Large intestine (tissue), 3 donors: ENCODE results near the gene MELTF. TPM values are rescaled to one million over a fixed set of nuclear protein-coding genes. Genes with fewer than 3 reads are reported as not detected.

Experiments used
- DNase-seq, 2 donors: peaks; one replicate each; pipeline versions ENCODE4 v3.0.0 to v3.0.0-alpha.2; 2013
- H3K27ac ChIP-seq: one replicate; pipeline ENCODE4 v1.5.1; 2013; ENCODE audit warnings: low read length
- H3K27me3 ChIP-seq: 2 replicates; pipeline ENCODE4 v1.6.1; 2013; ENCODE audit warnings: low read length; ENCODE audit not compliant: control insufficient read depth, insufficient read depth
- H3K36me3 ChIP-seq: 2 replicates; pipeline ENCODE4 v1.6.1; 2013; ENCODE audit warnings: low read length; ENCODE audit not compliant: control insufficient read depth, insufficient read depth
- H3K4me1 ChIP-seq: one replicate; pipeline ENCODE4 v1.6.1; 2013; ENCODE audit warnings: low read length; ENCODE audit not compliant: control insufficient read depth, insufficient read depth
- H3K4me3 ChIP-seq: one replicate; pipeline ENCODE4 v1.5.1; 2013; ENCODE audit warnings: low read length
- H3K9me3 ChIP-seq: one replicate; pipeline ENCODE4 v1.6.1; 2013; ENCODE audit warnings: mild to moderate bottlenecking, low read depth, low read length, moderate library complexity; ENCODE audit not compliant: control insufficient read depth
- WGBS: methylation state at CpG from one replicate; pipeline ENCODE4 v1.1.5; 2013; ENCODE audit warnings: low lambda C conversion rate; ENCODE audit not compliant: insufficient coverage; 5-methylcytosine and 5-hydroxymethylcytosine counted together
- polyA plus RNA-seq: library from polyadenylated mRNA; unstranded; fragments of 120-200 nt; gene quantifications from one replicate; pipeline ENCODE4 v1.2.1, GENCODE V29; 2013

MELTF gene
- polyA plus RNA-seq, 1 donor: 414 TPM

DNA sequence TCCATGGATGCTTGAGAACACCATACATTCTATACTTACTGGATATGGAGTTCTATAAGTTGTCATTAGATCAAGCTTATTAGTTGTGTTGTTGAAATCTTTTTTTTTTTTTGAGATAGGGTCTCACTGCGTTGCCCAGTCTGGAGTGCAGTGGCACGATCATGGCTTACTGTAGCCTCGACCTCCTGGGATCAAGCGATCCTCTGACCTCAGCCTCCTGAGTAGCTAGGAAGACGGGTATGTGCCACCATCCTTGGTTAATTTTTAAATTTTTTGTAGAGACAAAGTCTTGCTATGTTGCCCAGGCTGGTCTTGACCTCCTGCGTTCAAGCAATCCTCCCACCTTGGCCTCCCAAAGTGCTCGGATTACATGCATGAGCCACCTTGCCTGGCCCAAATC lies 74.8 kb downstream of the MELTF start:
- Histone ChIP-seq H3K4me3 (no peak overlapping the region), H3K4me1 (no peaks in the 10 kb centered on the region), H3K9me3 (peaks cover 6% of the 10 kb centered on the region), H3K27ac (no peak overlapping the region), H3K36me3 (peaks cover 11% of the 10 kb centered on the region), H3K27me3 (no peaks in the 10 kb centered on the region)
- no CpG with 5 or more reads among the region's 7 CpGs for WGBS
- DNase-seq: no peak

Other genes starting within 250 kb of the MELTF start
- gene SENP5, start 161.9 kb downstream of the MELTF start, polyA plus RNA-seq: 24.0 TPM
- 106 TPM for gene NCBP2, start 87.3 kb downstream of the MELTF start, polyA plus RNA-seq
- gene PIGZ, start 61.0 kb downstream of the MELTF start, polyA plus RNA-seq: 56.8 TPM